GM12801 (cell line): ENCODE data around the gene MRPL17.

ENCODE experiments used
- CTCF ChIP-seq: IDR thresholded peaks from one replicate; pipeline ENCODE4 v1.5.1; 2011; ENCODE audit warnings: control low read depth; ENCODE audit not compliant: insufficient read length; ENCODE audit errors: extremely low read depth

MRPL17 gene

GRCh38 chr11:6682936-6683861, at the start of gene MRPL17:
MRPL17 (minus strand) TSS chr11:6683340; CDS start chr11:6683296, 44 bp downstream.
- no peak for TF ChIP-seq CTCF

GRCh38 chr11:6727971-6728760, 45.0 kb upstream of the MRPL17 start:
- TF ChIP-seq CTCF: no peak

- TF ChIP-seq CTCF: no peak
These were observed 42.3 kb upstream of the MRPL17 start for GRCh38 chr11:6725386-6725896.

GRCh38 chr11:6724013-6724412, 40.9 kb upstream of the MRPL17 start:
- TF ChIP-seq CTCF: no peak

- TF ChIP-seq CTCF: no peak
These were observed 38.2 kb upstream of the MRPL17 start for GRCh38 chr11:6721343-6721742.

- TF ChIP-seq CTCF: no peak
These were observed 36.4 kb upstream of the MRPL17 start for GRCh38 chr11:6719576-6719975.

GRCh38 chr11:6717426-6717825, 34.3 kb upstream of the MRPL17 start:
- no peak for TF ChIP-seq CTCF
